K562 (cell line): ENCODE measurements around the gene DSCAM. TPM values are rescaled to one million over a fixed set of nuclear protein-coding genes. Genes with fewer than 3 reads are reported as not detected.

Experiments
- ATAC-seq: fragments of 200-7000 bp; cut with Tn5 transposase; 3 replicates; pipeline ENCODE4 v1.9.1; 2020; ENCODE audit warnings: moderate library complexity
- BruUV-seq: library from RNA; stranded (reverse); fragments of 400-500 nt; replicated peaks from 2 replicates; lab custom pipeline; 2021; lab: Mats Ljungman, UMichigan
- CTCF ChIA-PET: fragments of 300-600 bp; formaldehyde crosslinking; extraction: SDS; loops from one replicate; lab custom pipeline; 2021; ENCODE audit warnings: low intra/inter-chr PET ratio; lab: Yijun Ruan, JAX
- POLR2A ChIA-PET: fragments of 300-600, 350-650 bp; sonication (Branson Sonifier 250); formaldehyde crosslinking; extraction: SDS; loops from one replicate; lab custom pipeline; 2021; ENCODE audit warnings: antibody characterized with exemption, inconsistent platforms; lab: Yijun Ruan, JAX
- DNase-seq, 4 experiments: peaks; one replicate each; pipeline versions ENCODE4 v3.0.0 to v3.0.0-alpha.2; 2011 to 2018; ENCODE audit warnings: low spot score in 3 of 4, mixed read lengths in 3 of 4; ENCODE audit errors: extremely low read depth in 1 of 4
- FAIRE-seq: peaks from 2 replicates; lab custom pipeline; 2011; peaks lifted over from hg19 to GRCh38; lab: Jason Lieb, UNC
- H2AFZ ChIP-seq: 2 replicates; pipeline ENCODE4 v1.6.0; 2011; ENCODE audit warnings: low read depth, low read length, control low read depth, inconsistent platforms
- H3K27ac ChIP-seq: fragments of 200-600 bp; 3 replicates; pipeline ENCODE4 v1.8.0; 2011; ENCODE audit warnings: low read depth, mild to moderate bottlenecking, control low read depth, inconsistent platforms, low read length, moderate library complexity, mixed read lengths; ENCODE audit errors: extremely low read depth
- H3K27me3 ChIP-seq, 2 experiments: fragments of 300-600 bp in 1 of 2; 2 replicates in 1 of 2; 3 replicates in 1 of 2; pipeline versions ENCODE4 v1.6.0 to v1.8.0; 2011; ENCODE audit warnings: inconsistent platforms in 2 of 2, low read length in 2 of 2, mild to moderate bottlenecking in 1 of 2, mixed read lengths in 1 of 2, moderate library complexity in 1 of 2; ENCODE audit not compliant: control insufficient read depth in 2 of 2, insufficient read depth in 2 of 2
- H3K36me3 ChIP-seq: fragments of 300-600 bp; 3 replicates; pipeline ENCODE4 v1.8.0; 2011; ENCODE audit warnings: mild to moderate bottlenecking, low read length, inconsistent platforms; ENCODE audit not compliant: control insufficient read depth, insufficient read depth
- H3K4me1 ChIP-seq, 2 experiments: fragments of 200-600 bp in 1 of 2; replicated peaks in 1 of 2; 2 replicates in 1 of 2; 3 replicates in 1 of 2; pipeline versions ENCODE4 v1.5.1 to v1.8.0; 2011; ENCODE audit warnings: inconsistent platforms in 2 of 2, low read length in 2 of 2, mild to moderate bottlenecking in 1 of 2, mixed read lengths in 1 of 2, moderate library complexity in 1 of 2; ENCODE audit not compliant: control insufficient read depth in 2 of 2, insufficient read depth in 2 of 2
- H3K4me2 ChIP-seq: 2 replicates; pipeline ENCODE4 v1.6.1; 2011; ENCODE audit warnings: low read length, control low read depth, inconsistent platforms, mixed read lengths; ENCODE audit not compliant: insufficient read depth
- H3K4me3 ChIP-seq: fragments of 200-600 bp; sonication (generic), shearing (Covaris generic); 2 replicates; pipeline ENCODE4 v1.5.1; 2016; ENCODE audit warnings: control low read depth, inconsistent platforms
- H3K79me2 ChIP-seq: fragments of 200-600 bp; 3 replicates; pipeline ENCODE4 v1.8.0; 2011; ENCODE audit warnings: low read length, inconsistent platforms; ENCODE audit not compliant: control insufficient read depth, insufficient read depth
- H3K9ac ChIP-seq, 2 experiments: 2 replicates each; pipeline versions ENCODE4 v1.6.0 to v1.6.1; 2011; ENCODE audit warnings: low read depth in 2 of 2, low read length in 2 of 2, control low read depth in 1 of 2, inconsistent platforms in 1 of 2, mild to moderate bottlenecking in 1 of 2, mixed read lengths in 1 of 2; ENCODE audit not compliant: insufficient read depth in 1 of 2
- H3K9me1 ChIP-seq: one replicate; pipeline ENCODE4 v1.6.0; 2011; ENCODE audit warnings: inconsistent platforms, mild to moderate bottlenecking, low read length, moderate library complexity; ENCODE audit not compliant: control insufficient read depth, insufficient read depth
- H3K9me3 ChIP-seq: replicated peaks from 2 replicates; pipeline ENCODE4 v1.5.1; 2011; ENCODE audit warnings: low read depth, low read length, inconsistent platforms; ENCODE audit not compliant: control insufficient read depth, insufficient read depth
- H4K20me1 ChIP-seq: replicated peaks from 2 replicates; pipeline ENCODE4 v1.6.1; 2011; ENCODE audit warnings: low read length, inconsistent platforms, mixed read lengths; ENCODE audit not compliant: control insufficient read depth, insufficient read depth
- HBP1 ChIP-seq: fragments of 450-650 bp; formaldehyde crosslinking; IDR thresholded peaks from 2 replicates; pipeline ENCODE4 v1.4.0; 2022; ENCODE audit warnings: missing genetic modification characterization
- KLF10 ChIP-seq: fragments of 250-450 bp; sonication (Bioruptor Pico); IDR thresholded peaks from 2 replicates; pipeline ENCODE4 v1.6.1; 2021; ENCODE audit warnings: matching md5 sums
- MAZ ChIP-seq, 2 experiments: fragments of 450-650 bp in 1 of 2; sonication (generic) in 1 of 2; formaldehyde crosslinking; IDR thresholded peaks in 1 of 2; conservative IDR thresholded peaks in 1 of 2; 2 replicates each; pipeline versions ENCODE4 v1.4.0 to v1.5.0; 2020; ENCODE audit warnings: mild to moderate bottlenecking in 1 of 2, missing genetic modification reagents in 1 of 2
- MTA3 ChIP-seq: fragments of 450-650 bp; formaldehyde crosslinking; IDR thresholded peaks from 2 replicates; pipeline ENCODE4 v1.6.1; 2017; ENCODE audit warnings: mild to moderate bottlenecking, borderline replicate concordance
- SAP30 ChIP-seq: fragments of 200-600 bp; sonication (generic); IDR thresholded peaks from 2 replicates; pipeline ENCODE4 v1.6.1; 2012; ENCODE audit warnings: borderline replicate concordance, low read depth, mild to moderate bottlenecking, moderate library complexity, low read length, control low read depth, inconsistent platforms; ENCODE audit not compliant: insufficient read depth, poor library complexity, severe bottlenecking
- TBP ChIP-seq: optimal IDR thresholded peaks from 2 replicates; pipeline ENCODE3; 2011; ENCODE audit warnings: low read depth, low read length, improper control_type of control experiment
- ZBTB40 ChIP-seq, 2 experiments: fragments of 450-650 bp in 1 of 2; sonication (generic) in 1 of 2; formaldehyde crosslinking in 1 of 2; IDR thresholded peaks; 2 replicates each; pipeline versions ENCODE4 v1.7.1 to v1.9.0; 2016 to 2022; ENCODE audit warnings: inconsistent platforms in 1 of 2, mild to moderate bottlenecking in 1 of 2, missing genetic modification reagents in 1 of 2
- ZSCAN32 ChIP-seq: fragments of 450-650 bp; formaldehyde crosslinking; IDR thresholded peaks from 2 replicates; pipeline ENCODE4 v1.4.0; 2020; ENCODE audit warnings: mild to moderate bottlenecking, moderate library complexity
- WGBS: fragments of 100-300 bp; shearing (Covaris generic); methylation state at CpG from one replicate; pipeline ENCODE4 v1.1.6; 2016; ENCODE audit warnings: low coverage, mixed read lengths; ENCODE audit not compliant: insufficient coverage; ENCODE audit errors: missing lambda C conversion rate; 5-methylcytosine and 5-hydroxymethylcytosine counted together
- in situ Hi-C: fragments of 300-500 bp; cut with MboI; formaldehyde crosslinking; loops from 4 replicates; pipeline ENCODE4 v1.15.0; 2018; ENCODE audit warnings: inconsistent platforms, mixed read lengths
- intact Hi-C: fragments of 100-400 bp; cut with micrococcal nuclease; formaldehyde crosslinking; loops from 2 replicates; pipeline ENCODE4 v1.14.2; 2022
- polyA plus RNA-seq, 8 experiments: library from polyadenylated mRNA; depleted of rRNA in 4 of 8; stranded (reverse) in 5 of 8; unstranded in 3 of 8; fragments of >200 nt; fragmentation: Nextera tagmentation in 2 of 8; fragmentation: Illumina TruSeq in 1 of 8; extraction: Ambion mirVana in 2 of 8; extraction: Trizol in 1 of 8; gene quantifications; 2 replicates each; pipeline versions ENCODE4 v1.2.1 to v1.2.3, GENCODE V29; 2011 to 2014; ENCODE audit warnings: inconsistent platforms in 1 of 8, missing spikeins in 1 of 8
- total RNA-seq, 7 experiments: library from RNA; depleted of rRNA in 6 of 7; stranded (reverse); fragments of >200 nt in 6 of 7; fragmentation: Illumina TruSeq in 2 of 7; extraction: Trizol in 2 of 7; gene quantifications; 2 replicates each; pipeline versions ENCODE4 v1.2.1 to v1.2.3, GENCODE V29; 2011 to 2021; ENCODE audit warnings: low replicate concordance in 1 of 7

The DSCAM gene
- total and polyA plus RNA-seq, 9 of the 15 experiments (the other 6 are each of a cell fraction or from before 2014, with no cell fraction given) = not detected

GRCh38 chr21:40531016-40531415 is 315.9 kb downstream of the DSCAM start:
- intact Hi-C loops = no loop called here
- no peak for ATAC-seq
- no peaks in the 10 kb centered on the region for H3K9me1 ChIP-seq
- BruUV-seq = no TSS peak
- no peak for TF ChIP-seq KLF10 (CRISPR knock-in tag)
- TF ChIP-seq HBP1 (CRISPR knock-in tag) = no peak
- TF ChIP-seq ZSCAN32 (CRISPR knock-in tag) = no peak
- TF ChIP-seq MTA3 = no peak
- no peak for TF ChIP-seq TBP
- TF ChIP-seq SAP30 = no peak
- no peak for TF ChIP-seq MAZ (CRISPR knock-in tag; conservative IDR thresholded peaks at IDR 0.05 in 1 of 2, IDR thresholded peaks at IDR 0.05 in 1 of 2)
- no peak for TF ChIP-seq ZBTB40 (IDR thresholded peaks at IDR 0.05)
- TF ChIP-seq ZBTB40 (CRISPR knock-in tag; IDR thresholded peaks at IDR 0.05) = no peak
- H3K4me2 ChIP-seq = no peak overlapping the region
- FAIRE-seq = no peak
- no peaks in the 10 kb centered on the region for H3K27me3 ChIP-seq
- no peaks in the 10 kb centered on the region for H3K4me1 ChIP-seq
- CTCF ChIA-PET = no interaction called here
- no peak overlapping the region for H2AFZ ChIP-seq
- in situ Hi-C loops = no loop called here
- no peak overlapping the region for H3K27ac ChIP-seq
- WGBS = under 1% methylated on average over 10 of the region's 10 CpGs
- H3K36me3 ChIP-seq = no peaks in the 10 kb centered on the region
- no peaks in the 10 kb centered on the region for H4K20me1 ChIP-seq
- H3K4me3 ChIP-seq = no peak overlapping the region
- no peaks in the 10 kb centered on the region for H3K9me3 ChIP-seq
- H3K9ac ChIP-seq = no peak overlapping the region
- POLR2A ChIA-PET = no interaction called here
- H3K79me2 ChIP-seq = no peaks in the 10 kb centered on the region
- DNase-seq = no peak
